Activated CD4-positive, alpha-beta T cell treated with anti-CD3 and anti-CD28 coated beads, Interleukin-2, Interleukin-4, amounts not matched to agents 100 ng/mL and 50 ng/mL, durations not matched to agents 16 hours and 8 hours (primary cell): ENCODE measurements around the gene CASQ1.

ENCODE experiments used
- DNase-seq: peaks from one replicate; pipeline ENCODE4 v3.0.0-alpha.2; 2020; ENCODE audit warnings: low spot score

Gene CASQ1

GRCh38 chr1:160189649-160190625, at the start of gene CASQ1:
Gene CASQ1 (plus strand): TSS chr1:160190575. CDS start chr1:160190752, 177 bp downstream.
- no peak for DNase-seq

- no peak for DNase-seq
These were observed 46.7 kb upstream of the CASQ1 start for GRCh38 chr1:160143695-160144094.

GRCh38 chr1:160144921-160145320, 45.5 kb upstream of the CASQ1 start:
- DNase-seq = no peak

GRCh38 chr1:160146107-160146506, 44.3 kb upstream of the CASQ1 start:
- no peak for DNase-seq

GRCh38 chr1:160148121-160148520, 42.3 kb upstream of the CASQ1 start:
- DNase-seq = no peak

- DNase-seq = no peak
These were observed 41.1 kb upstream of the CASQ1 start for GRCh38 chr1:160149233-160149632.

- no peak for DNase-seq
These were observed 40.7 kb upstream of the CASQ1 start for GRCh38 chr1:160149716-160150115.

GRCh38 chr1:160151303-160151702, 39.1 kb upstream of the CASQ1 start, which contains the start of gene ATP1A4:
Gene ATP1A4 (plus strand): TSS chr1:160151603. CDS start chr1:160152041, 438 bp downstream.
- DNase-seq = no peak

- DNase-seq = no peak
These were observed 35.6 kb upstream of the CASQ1 start for GRCh38 chr1:160154790-160155189.

GRCh38 chr1:160156361-160156760, 34.0 kb upstream of the CASQ1 start:
- no peak for DNase-seq

GRCh38 chr1:160157174-160157573, 33.2 kb upstream of the CASQ1 start:
- DNase-seq = no peak

- no peak for DNase-seq
These were observed 32.3 kb upstream of the CASQ1 start for GRCh38 chr1:160158031-160158430.

GRCh38 chr1:160158534-160158933, 31.8 kb upstream of the CASQ1 start:
- DNase-seq = no peak

GRCh38 chr1:160159846-160160245, 30.5 kb upstream of the CASQ1 start:
- no peak for DNase-seq

- DNase-seq = peak; percentile 14
These were observed 28.2 kb upstream of the CASQ1 start for GRCh38 chr1:160161965-160162705.

- DNase-seq = no peak
These were observed 27.4 kb upstream of the CASQ1 start for GRCh38 chr1:160162931-160163330.

GRCh38 chr1:160163615-160164014, 26.8 kb upstream of the CASQ1 start:
- no peak for DNase-seq

- no peak for DNase-seq
These were observed 26.3 kb upstream of the CASQ1 start for GRCh38 chr1:160164121-160164520.

GRCh38 chr1:160166166-160166868, 24.1 kb upstream of the CASQ1 start:
- DNase-seq = no peak

- no peak for DNase-seq
These were observed 23.3 kb upstream of the CASQ1 start for GRCh38 chr1:160167056-160167455.

GRCh38 chr1:160167580-160167979, 22.8 kb upstream of the CASQ1 start:
- DNase-seq = no peak

GRCh38 chr1:160168016-160168415, 22.4 kb upstream of the CASQ1 start:
- DNase-seq = no peak
